HCT116 (cell line): ENCODE results near the gene PLA2G4B. TPM values are rescaled to one million over a fixed set of nuclear protein-coding genes. Genes with fewer than 3 reads are reported as not detected.

ENCODE experiments used
- ATAC-seq: fragments of 200-7000 bp; cut with Tn5 transposase; 2 replicates; pipeline ENCODE4 v1.9.1; 2020; ENCODE audit warnings: mild to moderate bottlenecking, moderate library complexity
- BruUV-seq: library from RNA; stranded (reverse); fragments of 400-500 nt; replicated peaks from 2 replicates; lab custom pipeline; 2021; lab: Mats Ljungman, UMichigan
- CTCF ChIA-PET: fragments of 300-600 bp; sonication (Branson Sonifier 250); formaldehyde crosslinking; loops from one replicate; lab custom pipeline; 2021; ENCODE audit warnings: antibody characterized with exemption; lab: Charles Lee
- POLR2A ChIA-PET: fragments of 300-600, 350-600 bp; sonication (Branson Sonifier 250); formaldehyde crosslinking; loops from one replicate; lab custom pipeline; 2021; ENCODE audit warnings: antibody characterized with exemption; lab: Charles Lee
- RAD21 ChIA-PET, 2 experiments: fragments of 300-600 bp; sonication (Branson Sonifier 250); formaldehyde crosslinking; loops; one replicate each; lab custom pipeline; 2023; ENCODE audit warnings: low total read pairs in 2 of 2; ENCODE audit not compliant: uncharacterized antibody in 2 of 2, unreplicated experiment in 2 of 2, low non-redundant PET in 1 of 2; lab: Charles Lee
- DNase-seq: peaks from one replicate; pipeline ENCODE4 v3.0.0-alpha.2; 2010; ENCODE audit warnings: low read depth, low spot score
- H2AFZ ChIP-seq: fragments of 200-600 bp; shearing (Covaris generic), sonication (generic); 2 replicates; pipeline ENCODE4 v1.6.1; 2017; ENCODE audit warnings: low read depth, mixed run types, mixed read lengths, antibody characterized with exemption, low read length; ENCODE audit not compliant: poor library complexity, severe bottlenecking
- H3K27ac ChIP-seq: 2 replicates; pipeline ENCODE4 v1.5.1; 2012; ENCODE audit warnings: low read depth, low read length
- H3K27me3 ChIP-seq: fragments of 200-600 bp; sonication (generic); 2 replicates; pipeline ENCODE4 v1.6.1; 2016; ENCODE audit warnings: mixed run types, low read length, mixed read lengths; ENCODE audit not compliant: insufficient read depth
- H3K36me3 ChIP-seq, 2 experiments: fragments of 200-500 bp in 1 of 2; fragments of 200-600 bp in 1 of 2; sonication (Bioruptor generic) in 1 of 2; sonication (generic) in 1 of 2; 2 replicates each; pipeline versions ENCODE4 v1.5.1 to v1.6.1; 2014 to 2016; ENCODE audit warnings: low read length in 2 of 2, inconsistent platforms in 1 of 2, mixed read lengths in 1 of 2, mixed run types in 1 of 2; ENCODE audit not compliant: insufficient read depth in 2 of 2, control insufficient read depth in 1 of 2
- H3K4me1 ChIP-seq, 2 experiments: fragments of 200-600 bp in 1 of 2; sonication (generic) in 1 of 2; 2 replicates each; pipeline versions ENCODE4 v1.5.1 to v1.6.1; 2012 to 2017; ENCODE audit warnings: low read length in 2 of 2, inconsistent platforms in 1 of 2, mild to moderate bottlenecking in 1 of 2, mixed read lengths in 1 of 2, mixed run types in 1 of 2, moderate library complexity in 1 of 2; ENCODE audit not compliant: insufficient read depth in 2 of 2, control insufficient read depth in 1 of 2
- H3K4me2 ChIP-seq: fragments of 200-600 bp; sonication (generic); 2 replicates; pipeline ENCODE4 v1.6.1; 2017; ENCODE audit warnings: mixed run types, low read length, mixed read lengths
- H3K4me3 ChIP-seq, 2 experiments: fragments of 200-600 bp in 1 of 2; sonication (generic) in 1 of 2; replicated peaks in 1 of 2; 2 replicates each; pipeline ENCODE4 v1.5.1; 2011 to 2016; ENCODE audit warnings: low read length in 2 of 2, control low read depth in 1 of 2, low read depth in 1 of 2, mild to moderate bottlenecking in 1 of 2, mixed read lengths in 1 of 2, mixed run types in 1 of 2
- H3K79me2 ChIP-seq: fragments of 200-600 bp; sonication (generic); 2 replicates; pipeline ENCODE4 v1.6.1; 2017; ENCODE audit warnings: mild to moderate bottlenecking, mixed run types, low read length, moderate library complexity, mixed read lengths; ENCODE audit not compliant: insufficient read depth
- H3K9ac ChIP-seq: fragments of 200-600 bp; sonication (generic); 2 replicates; pipeline ENCODE4 v1.6.1; 2016; ENCODE audit warnings: low read length, mixed read lengths
- H3K9me2 ChIP-seq: fragments of 200-600 bp; sonication (generic), shearing (Covaris generic); 2 replicates; pipeline ENCODE4 v1.6.1; 2017; ENCODE audit warnings: mixed run types, mild to moderate bottlenecking, moderate library complexity; ENCODE audit not compliant: insufficient read depth
- H3K9me3 ChIP-seq, 2 experiments: fragments of 200-500 bp in 1 of 2; fragments of 200-600 bp in 1 of 2; sonication (Bioruptor generic) in 1 of 2; sonication (generic) in 1 of 2; 2 replicates each; pipeline ENCODE4 v1.6.1; 2014 to 2017; ENCODE audit warnings: low read length in 2 of 2, mixed read lengths in 2 of 2, inconsistent platforms in 1 of 2, low read depth in 1 of 2, mild to moderate bottlenecking in 1 of 2, mixed run types in 1 of 2, moderate library complexity in 1 of 2; ENCODE audit not compliant: control insufficient read depth in 1 of 2, insufficient read depth in 1 of 2
- H4K20me1 ChIP-seq: fragments of 200-600 bp; sonication (generic), shearing (Covaris generic); 2 replicates; pipeline ENCODE4 v1.6.1; 2017; ENCODE audit warnings: mixed run types, mild to moderate bottlenecking, moderate library complexity; ENCODE audit not compliant: insufficient read depth
- CBX3 ChIP-seq: IDR thresholded peaks from 2 replicates; pipeline ENCODE4 v1.6.1; 2012; ENCODE audit warnings: low read depth
- CEBPB ChIP-seq: IDR thresholded peaks from 2 replicates; pipeline ENCODE4 v1.6.1; 2012; ENCODE audit warnings: low read depth
- ELF1 ChIP-seq: IDR thresholded peaks from 2 replicates; pipeline ENCODE4 v1.6.1; 2012; ENCODE audit warnings: low read depth, borderline replicate concordance
- EZH2phosphoT487 ChIP-seq: fragments of 200-600 bp; IDR thresholded peaks from 2 replicates; pipeline ENCODE4 v1.6.1; 2018; ENCODE audit warnings: antibody characterized with exemption, borderline replicate concordance
- FOSL1 ChIP-seq: IDR thresholded peaks from 2 replicates; pipeline ENCODE4 v1.6.1; 2012; ENCODE audit warnings: low read depth
- JUND ChIP-seq: IDR thresholded peaks from 2 replicates; pipeline ENCODE4 v1.6.1; 2012
- POLR2A ChIP-seq: IDR thresholded peaks from 2 replicates; pipeline ENCODE4 v1.7.0; 2011; ENCODE audit warnings: borderline replicate concordance; ENCODE audit not compliant: insufficient read depth, insufficient read length; ENCODE audit errors: extremely low read depth
- POLR2AphosphoS5 ChIP-seq: IDR thresholded peaks from 2 replicates; pipeline ENCODE4 v1.6.1; 2011; ENCODE audit warnings: mild to moderate bottlenecking, low read depth, low read length, moderate library complexity
- RAD21 ChIP-seq: IDR thresholded peaks from 2 replicates; pipeline ENCODE4 v1.6.1; 2012; ENCODE audit warnings: low read depth, mild to moderate bottlenecking
- SIN3A ChIP-seq: IDR thresholded peaks from 2 replicates; pipeline ENCODE4 v1.6.1; 2012; ENCODE audit warnings: low read depth
- SRF ChIP-seq: IDR thresholded peaks from 2 replicates; pipeline ENCODE4 v1.6.1; 2012; ENCODE audit warnings: low read depth
- TCF7L2 ChIP-seq: IDR thresholded peaks from 2 replicates; pipeline ENCODE4 v1.7.0; 2011; ENCODE audit warnings: borderline replicate concordance, inconsistent platforms; ENCODE audit not compliant: insufficient read depth, insufficient read length; ENCODE audit errors: extremely low read depth
- YY1 ChIP-seq: IDR thresholded peaks from 2 replicates; pipeline ENCODE4 v1.6.1; 2011; ENCODE audit warnings: low read length, low read depth, moderate library complexity, mild to moderate bottlenecking; ENCODE audit not compliant: insufficient replicate concordance; ENCODE audit errors: extremely low read depth
- ZBTB33 ChIP-seq: IDR thresholded peaks from 2 replicates; pipeline ENCODE4 v1.6.1; 2011; ENCODE audit warnings: mild to moderate bottlenecking, low read length, moderate library complexity; ENCODE audit not compliant: insufficient replicate concordance; ENCODE audit errors: extremely low read depth
- ZFX ChIP-seq: fragments of 450-650 bp; IDR thresholded peaks from 2 replicates; pipeline ENCODE4 v1.6.1; 2017
- ZNF274 ChIP-seq: fragments of 200-500 bp; sonication (Bioruptor generic); IDR thresholded peaks from 2 replicates; pipeline ENCODE4 v1.6.1; 2014; ENCODE audit warnings: mild to moderate bottlenecking, low read depth, low read length, inconsistent platforms
- intact Hi-C: fragments of 100-400 bp; cut with micrococcal nuclease; formaldehyde crosslinking; loops from 2 replicates; pipeline ENCODE4 v1.10.0; 2022
- total RNA-seq: library from RNA; stranded (reverse); gene quantifications from one replicate; pipeline ENCODE4 v1.2.1, GENCODE V29; 2021; ENCODE audit not compliant: unreplicated experiment
- TF ChIP-seq, protein P1 (sequence below), 3 experiments: fragments of 200-600 bp in 1 of 3; sonication (generic) in 1 of 3; IDR thresholded peaks in 2 of 3; conservative IDR thresholded peaks in 1 of 3; 2 replicates each; pipeline ENCODE4 v1.5.1; 2012 to 2017; ENCODE audit warnings: low read depth in 2 of 3, low read length in 2 of 3, antibody characterized with exemption in 1 of 3, borderline replicate concordance in 1 of 3, control low read depth in 1 of 3, mild to moderate bottlenecking in 1 of 3, mixed read lengths in 1 of 3, mixed run types in 1 of 3, moderate library complexity in 1 of 3; ENCODE audit not compliant: insufficient read depth in 1 of 3
- TF ChIP-seq, protein P2 (sequence below): IDR thresholded peaks from 2 replicates; pipeline ENCODE4 v1.6.1; 2012

The PLA2G4B gene
- total RNA-seq, 1 experiment from 2014 or later, result 4.7 TPM

GRCh38 chr15:41872166-41872747 is 33.6 kb downstream of the PLA2G4B start:
- DNase-seq (no peak), ATAC-seq (no peak)
- CTCF ChIA-PET, result no interaction called here

More at GRCh38 chr15:41872166-41872747, 33.6 kb downstream of the PLA2G4B start:
- Histone ChIP-seq H3K9me3 (no peaks in the 10 kb centered on the region), H3K4me1 (peaks cover 0 to 8% of the 10 kb centered on the region in 2 experiments; a peak in 2 of 4 replicates), H3K9me2 (no peaks in the 10 kb centered on the region), H3K4me2 (peak overlapping the region; percentile 12; the same call in 1 of the 2 replicates), H3K27me3 (no peaks in the 10 kb centered on the region), H3K27ac (no peak overlapping the region), H3K9ac (no peak overlapping the region), H3K79me2 (no peaks in the 10 kb centered on the region), H3K4me3 (no peak overlapping the region), H4K20me1 (no peaks in the 10 kb centered on the region), H2AFZ (no peak overlapping the region), H3K36me3 (no peaks in the 10 kb centered on the region)
- no TSS peak for BruUV-seq
- TF ChIP-seq TCF7L2 (no peak), CEBPB (no peak), ZNF274 (no peak), SIN3A (no peak), EZH2phosphoT487 (no peak), RAD21 (no peak), JUND (no peak), YY1 (no peak), ZBTB33 (no peak), SRF (no peak), POLR2A (no peak), POLR2AphosphoS5 (no peak), ZFX (no peak), FOSL1 (no peak), ELF1 (no peak), CBX3 (no peak)
- TF ChIP-seq, protein P1, sequence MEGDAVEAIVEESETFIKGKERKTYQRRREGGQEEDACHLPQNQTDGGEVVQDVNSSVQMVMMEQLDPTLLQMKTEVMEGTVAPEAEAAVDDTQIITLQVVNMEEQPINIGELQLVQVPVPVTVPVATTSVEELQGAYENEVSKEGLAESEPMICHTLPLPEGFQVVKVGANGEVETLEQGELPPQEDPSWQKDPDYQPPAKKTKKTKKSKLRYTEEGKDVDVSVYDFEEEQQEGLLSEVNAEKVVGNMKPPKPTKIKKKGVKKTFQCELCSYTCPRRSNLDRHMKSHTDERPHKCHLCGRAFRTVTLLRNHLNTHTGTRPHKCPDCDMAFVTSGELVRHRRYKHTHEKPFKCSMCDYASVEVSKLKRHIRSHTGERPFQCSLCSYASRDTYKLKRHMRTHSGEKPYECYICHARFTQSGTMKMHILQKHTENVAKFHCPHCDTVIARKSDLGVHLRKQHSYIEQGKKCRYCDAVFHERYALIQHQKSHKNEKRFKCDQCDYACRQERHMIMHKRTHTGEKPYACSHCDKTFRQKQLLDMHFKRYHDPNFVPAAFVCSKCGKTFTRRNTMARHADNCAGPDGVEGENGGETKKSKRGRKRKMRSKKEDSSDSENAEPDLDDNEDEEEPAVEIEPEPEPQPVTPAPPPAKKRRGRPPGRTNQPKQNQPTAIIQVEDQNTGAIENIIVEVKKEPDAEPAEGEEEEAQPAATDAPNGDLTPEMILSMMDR (IDR thresholded peaks at IDR 0.05 in 2 of 3, conservative IDR thresholded peaks at IDR 0.05 in 1 of 3; ENCODE audit: borderline replicate concordance in 1 of 3, insufficient read depth in 1 of 3, low read depth in 2 of 3, low read length in 2 of 3), result no peak
- TF ChIP-seq, protein P2, sequence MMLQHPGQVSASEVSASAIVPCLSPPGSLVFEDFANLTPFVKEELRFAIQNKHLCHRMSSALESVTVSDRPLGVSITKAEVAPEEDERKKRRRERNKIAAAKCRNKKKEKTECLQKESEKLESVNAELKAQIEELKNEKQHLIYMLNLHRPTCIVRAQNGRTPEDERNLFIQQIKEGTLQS, result no peak
- POLR2A ChIA-PET, result no interaction called here
- RAD21 ChIA-PET, result no interaction called here
- intact Hi-C loops, result no loop called here
